ENCODE results near the gene TMEM72.

DNA sequence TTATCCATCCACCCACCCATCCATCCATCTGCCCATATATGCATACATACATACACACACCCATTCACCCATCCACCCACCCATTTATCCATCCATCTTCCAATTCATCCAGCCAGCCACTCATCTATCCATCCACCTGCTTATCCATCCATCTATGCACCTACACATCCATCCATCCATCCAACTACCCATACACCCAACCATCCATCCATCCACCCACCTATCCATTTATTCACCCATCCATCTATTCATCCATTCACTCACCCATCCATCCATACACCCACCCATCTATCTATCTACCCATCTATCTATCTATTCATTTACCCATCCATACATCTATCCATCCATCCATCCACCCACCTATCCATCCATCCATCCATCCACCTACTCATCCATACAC is 17.3 kb downstream of the TMEM72 start:
- TF ChIP-seq CTCF (IDR thresholded peaks at IDR 0.05), result no peak
- no peak for TF ChIP-seq POLR2AphosphoS5 (IDR thresholded peaks at IDR 0.05; ENCODE audit: low read depth, low read length)
- TF ChIP-seq TCF7L2 (IDR thresholded peaks at IDR 0.05; ENCODE audit: low read depth, low read length), result no peak
- no peak for TF ChIP-seq SIN3A (IDR thresholded peaks at IDR 0.05; ENCODE audit: borderline replicate concordance, insufficient read depth, low read depth, low read length)
